ENCODE data around the gene RIOK3.
"Not testable (repeated sequence)": the region's sequence is repeated elsewhere in the genome, so short reads cannot be mapped to it uniquely, and the experiment has no call there.

DNA sequence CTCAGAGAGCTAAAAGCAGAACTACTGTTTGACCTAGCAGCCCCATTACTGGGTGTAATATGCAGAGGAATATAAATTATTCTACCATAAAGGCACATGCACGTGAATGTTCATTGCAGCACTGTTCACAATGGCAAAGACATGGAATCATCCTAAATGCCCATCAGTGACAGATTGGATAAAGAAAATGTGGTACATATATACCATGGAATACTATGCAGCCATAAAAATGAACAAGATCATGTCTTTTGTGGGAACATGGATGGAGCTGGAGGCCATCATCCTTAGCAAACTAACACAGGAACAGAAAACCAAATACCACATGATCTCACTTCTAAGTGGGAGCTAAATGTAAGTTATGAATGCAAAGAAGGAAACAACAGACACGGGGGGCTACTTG, 57.8 kb downstream of the RIOK3 start:
- TF ChIP-seq, protein P1, sequence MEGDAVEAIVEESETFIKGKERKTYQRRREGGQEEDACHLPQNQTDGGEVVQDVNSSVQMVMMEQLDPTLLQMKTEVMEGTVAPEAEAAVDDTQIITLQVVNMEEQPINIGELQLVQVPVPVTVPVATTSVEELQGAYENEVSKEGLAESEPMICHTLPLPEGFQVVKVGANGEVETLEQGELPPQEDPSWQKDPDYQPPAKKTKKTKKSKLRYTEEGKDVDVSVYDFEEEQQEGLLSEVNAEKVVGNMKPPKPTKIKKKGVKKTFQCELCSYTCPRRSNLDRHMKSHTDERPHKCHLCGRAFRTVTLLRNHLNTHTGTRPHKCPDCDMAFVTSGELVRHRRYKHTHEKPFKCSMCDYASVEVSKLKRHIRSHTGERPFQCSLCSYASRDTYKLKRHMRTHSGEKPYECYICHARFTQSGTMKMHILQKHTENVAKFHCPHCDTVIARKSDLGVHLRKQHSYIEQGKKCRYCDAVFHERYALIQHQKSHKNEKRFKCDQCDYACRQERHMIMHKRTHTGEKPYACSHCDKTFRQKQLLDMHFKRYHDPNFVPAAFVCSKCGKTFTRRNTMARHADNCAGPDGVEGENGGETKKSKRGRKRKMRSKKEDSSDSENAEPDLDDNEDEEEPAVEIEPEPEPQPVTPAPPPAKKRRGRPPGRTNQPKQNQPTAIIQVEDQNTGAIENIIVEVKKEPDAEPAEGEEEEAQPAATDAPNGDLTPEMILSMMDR (conservative IDR thresholded peaks at IDR 0.05; ENCODE audit: low read depth, low read length) = not testable (repeated sequence)
- TF ChIP-seq EZH2 (IDR thresholded peaks at IDR 0.05; ENCODE audit: low read length, unreplicated experiment); EZH2phosphoT487 (IDR thresholded peaks at IDR 0.05; ENCODE audit: borderline replicate concordance, low read length): not testable (repeated sequence)
